Retinal pigment epithelial cell (primary cell): ENCODE results near the gene TRIM63.

ENCODE experiments used
- DNase-seq: peaks from one replicate; pipeline ENCODE4 v3.0.0-alpha.2; 2010; ENCODE audit warnings: low read depth
- H3K4me3 ChIP-seq: 2 replicates; pipeline ENCODE4 v1.5.1; 2011; ENCODE audit warnings: mild to moderate bottlenecking, low read length, control low read depth, moderate library complexity
- CTCF ChIP-seq: conservative IDR thresholded peaks from 2 replicates; pipeline ENCODE4 v1.5.1; 2011; ENCODE audit warnings: low read depth, low read length, control low read depth, inconsistent platforms

The TRIM63 gene

GRCh38 chr1:26017606-26018005 lies 49.8 kb downstream of the TRIM63 start:
- no peak overlapping the region for H3K4me3 ChIP-seq
- TF ChIP-seq CTCF: no peak
- no peak for DNase-seq

DNA sequence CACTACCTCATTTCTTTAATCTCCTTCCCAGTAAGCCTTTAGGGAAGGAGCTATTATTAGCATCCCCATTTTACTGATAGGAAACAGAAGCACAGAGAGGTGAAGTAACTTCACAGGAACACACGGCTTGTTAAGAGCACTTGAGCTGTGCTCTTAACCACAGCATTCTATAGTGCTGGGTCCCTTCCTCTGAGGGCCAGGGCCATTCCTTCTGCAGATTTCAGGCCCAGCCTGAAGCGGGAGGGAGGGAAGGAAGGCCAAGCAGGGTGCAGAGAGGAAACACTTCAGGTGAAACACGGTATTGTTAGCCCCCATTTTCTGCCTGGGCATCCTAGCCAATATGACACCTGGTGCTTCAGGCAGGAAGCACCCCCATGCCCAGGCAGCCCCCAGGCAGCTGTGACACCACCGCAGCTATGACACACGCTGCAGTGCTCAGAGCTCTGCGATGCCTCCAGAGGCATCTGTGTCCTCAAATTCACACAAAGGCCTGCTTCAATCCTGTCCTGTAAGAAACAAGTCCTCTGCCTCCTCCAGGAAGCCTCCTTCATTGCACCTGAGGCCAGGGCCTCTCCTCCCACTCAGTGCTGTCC lies 50.4 kb downstream of the TRIM63 start:
- no peak for DNase-seq
- H3K4me3 ChIP-seq: no peak overlapping the region
- TF ChIP-seq CTCF: no peak

DNA sequence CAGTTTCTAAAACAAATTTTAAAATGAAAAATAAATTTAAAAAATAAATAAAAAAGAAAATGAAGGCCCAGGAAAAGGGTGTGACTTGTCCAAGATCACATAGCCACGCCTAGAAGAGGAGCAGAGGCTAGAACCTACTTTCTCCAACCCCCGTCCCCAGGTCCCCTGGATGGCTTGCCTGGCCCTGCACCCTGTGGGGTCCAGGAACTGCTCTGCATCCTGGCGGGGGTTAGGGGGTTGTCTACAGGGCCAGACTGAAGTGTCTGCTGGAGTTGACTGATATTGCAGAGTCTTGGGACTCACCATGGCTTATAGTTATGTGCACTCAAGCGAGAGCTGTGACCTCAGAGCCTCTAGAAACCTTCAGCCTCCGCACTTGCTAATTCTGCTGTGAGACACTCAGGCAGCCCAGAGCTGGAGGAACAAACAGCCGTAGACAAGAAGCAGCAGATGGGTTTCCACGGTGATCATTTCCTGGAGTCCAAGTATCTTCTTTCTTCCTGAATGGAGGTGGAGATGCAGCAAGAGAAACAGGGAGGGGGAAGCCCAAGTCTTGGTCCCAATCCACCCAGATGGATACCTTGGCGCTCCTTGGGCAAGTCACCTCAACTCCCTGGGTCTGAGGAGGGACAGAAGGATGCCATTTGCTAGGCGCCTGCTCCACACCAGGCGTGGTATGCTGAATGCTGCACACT lies 51.0 kb downstream of the TRIM63 start:
- no peak overlapping the region for H3K4me3 ChIP-seq
- no peak for TF ChIP-seq CTCF
- DNase-seq: no peak

DNA sequence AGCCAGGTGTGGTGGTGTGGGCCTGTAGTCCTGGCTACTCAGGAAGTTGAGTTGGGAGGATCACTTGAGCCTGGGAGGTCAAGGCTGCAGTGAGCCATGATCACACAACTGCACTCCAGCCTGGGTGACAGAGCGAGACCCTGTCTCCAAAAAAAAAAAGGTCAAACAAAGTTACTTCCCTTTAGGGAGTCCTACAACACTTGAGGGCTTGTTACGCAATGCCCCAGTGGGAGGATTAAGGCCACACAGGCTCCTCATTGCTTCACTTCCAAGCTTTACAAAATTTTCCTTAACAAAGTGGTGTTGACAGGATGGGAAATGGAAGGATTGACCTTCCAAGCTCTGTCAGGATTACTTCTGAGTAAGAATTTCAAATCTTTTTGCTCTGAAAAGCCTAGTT lies 52.1 kb downstream of the TRIM63 start:
- DNase-seq: no peak
- H3K4me3 ChIP-seq: no peak overlapping the region
- TF ChIP-seq CTCF: no peak

DNA sequence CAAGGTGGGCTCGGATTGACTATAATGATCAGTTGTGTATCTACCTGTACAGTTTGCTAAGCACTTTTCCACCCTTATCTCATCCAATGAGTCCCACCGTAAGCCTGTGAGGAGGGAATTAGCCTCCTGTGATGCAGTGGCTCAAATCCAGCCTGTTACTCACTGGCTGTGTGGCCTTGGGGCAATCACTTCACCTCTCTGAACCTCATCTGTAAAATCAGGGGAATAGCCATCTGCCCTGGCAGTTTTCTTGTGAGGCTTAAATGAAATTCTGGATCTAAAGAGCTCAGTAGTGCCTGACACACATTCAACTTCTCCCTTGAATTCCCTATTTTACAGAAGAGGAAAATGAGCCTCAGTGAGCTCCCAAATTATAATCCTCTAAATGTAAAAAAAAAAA lies 53.3 kb downstream of the TRIM63 start:
- no peak for DNase-seq
- no peak overlapping the region for H3K4me3 ChIP-seq
- TF ChIP-seq CTCF: no peak

DNA sequence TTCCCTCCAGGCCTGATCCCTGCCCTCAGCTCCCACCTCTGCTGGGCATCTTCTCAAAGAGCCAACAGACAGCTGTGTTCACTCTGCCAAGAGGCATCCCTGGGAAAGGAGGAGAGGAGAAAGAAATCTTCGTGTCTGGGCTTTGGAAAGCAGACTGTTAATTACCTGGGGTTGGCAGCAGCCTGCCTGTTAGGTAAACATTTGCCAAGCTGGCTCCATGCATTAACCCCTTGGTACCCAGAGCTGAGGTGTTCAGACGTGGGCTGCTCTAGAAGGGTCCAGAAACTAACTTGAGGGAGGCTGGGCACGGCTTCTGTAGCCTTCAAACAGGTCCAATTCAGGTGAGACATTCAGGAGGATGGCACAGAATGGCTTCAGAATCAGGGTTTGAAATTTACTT lies 54.6 kb downstream of the TRIM63 start:
- no peak for TF ChIP-seq CTCF
- no peak overlapping the region for H3K4me3 ChIP-seq
- no peak for DNase-seq

DNA sequence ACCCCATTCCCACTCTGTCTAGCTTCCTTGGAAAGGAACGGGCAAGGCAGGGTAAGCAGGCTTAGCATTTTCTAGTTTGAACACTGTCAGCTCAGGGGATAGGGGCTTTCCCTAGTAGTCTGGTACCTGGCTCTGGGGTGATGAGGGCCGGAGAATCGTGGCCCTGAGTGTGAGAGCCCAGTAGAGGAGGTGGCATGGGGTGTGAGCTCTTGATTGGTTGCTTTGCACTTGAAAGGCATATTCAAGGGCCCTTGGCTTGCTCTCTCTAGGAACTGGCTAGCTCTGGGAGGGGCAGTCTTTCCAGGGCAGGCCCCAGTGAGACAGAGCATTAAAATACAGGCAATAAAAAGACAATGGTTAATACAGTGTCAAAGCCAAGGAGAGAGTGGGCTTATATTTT lies 56.6 kb downstream of the TRIM63 start:
- no peak for TF ChIP-seq CTCF
- DNase-seq: no peak
- no peak overlapping the region for H3K4me3 ChIP-seq
